ENCODE results near the gene MICU1.

The MICU1 gene

GRCh38 chr10:72626444-72626754, 520 bp upstream of the MICU1 start:
- no peak for DNase-seq

- DNase-seq: no peak
Measured at GRCh38 chr10:72625276-72625607, 637 bp downstream of the MICU1 start.

GRCh38 chr10:72622271-72622670, 3.6 kb downstream of the MICU1 start:
- DNase-seq: no peak

- DNase-seq: no peak
Measured at GRCh38 chr10:72616716-72617115, 9.2 kb downstream of the MICU1 start.

- DNase-seq: no peak
Measured at GRCh38 chr10:72615970-72616369, 9.9 kb downstream of the MICU1 start.

- DNase-seq: no peak
Measured at GRCh38 chr10:72612203-72612826, 13.6 kb downstream of the MICU1 start.

GRCh38 chr10:72611783-72612182, 14.1 kb downstream of the MICU1 start:
- DNase-seq: no peak

- DNase-seq: no peak
Measured at GRCh38 chr10:72610466-72610865, 15.4 kb downstream of the MICU1 start.

GRCh38 chr10:72605122-72605521, 20.8 kb downstream of the MICU1 start:
- no peak for DNase-seq

GRCh38 chr10:72601144-72601543, 24.7 kb downstream of the MICU1 start:
- no peak for DNase-seq

- DNase-seq: no peak
Measured at GRCh38 chr10:72598769-72599701, 26.8 kb downstream of the MICU1 start.

- no peak for DNase-seq
Measured at GRCh38 chr10:72597897-72598296, 28.0 kb downstream of the MICU1 start.

- DNase-seq: no peak
Measured at GRCh38 chr10:72595436-72595835, 30.4 kb downstream of the MICU1 start.

GRCh38 chr10:72593963-72594362, 31.9 kb downstream of the MICU1 start:
- no peak for DNase-seq

GRCh38 chr10:72588266-72588665, 37.6 kb downstream of the MICU1 start:
- no peak for DNase-seq

GRCh38 chr10:72587568-72587967, 38.3 kb downstream of the MICU1 start:
- DNase-seq: no peak

- DNase-seq: no peak
Measured at GRCh38 chr10:72574636-72575035, 51.2 kb downstream of the MICU1 start.

- DNase-seq: no peak
Measured at GRCh38 chr10:72573079-72573478, 52.8 kb downstream of the MICU1 start.

- no peak for DNase-seq
Measured at GRCh38 chr10:72567889-72568640, 57.8 kb downstream of the MICU1 start.

GRCh38 chr10:72567421-72567820, 58.5 kb downstream of the MICU1 start:
- DNase-seq: no peak

- no peak for DNase-seq
Measured at GRCh38 chr10:72564596-72564995, 61.3 kb downstream of the MICU1 start.

- peak; percentile 4 for DNase-seq
Measured at GRCh38 chr10:72563327-72563932, 62.4 kb downstream of the MICU1 start.

GRCh38 chr10:72561745-72562166, 64.1 kb downstream of the MICU1 start:
- no peak for DNase-seq

Measured in activated naive CD4-positive, alpha-beta T cell treated with Interleukin-2 at 50 U/mL for 16 hours (primary cell).